Measurements from ENCODE around the gene GRPR. TPM values are rescaled to one million over a fixed set of nuclear protein-coding genes. Genes with fewer than 3 reads are reported as not detected.

GRPR gene
- total RNA-seq, 4 donors from 2014 or later: not detected

DNA sequence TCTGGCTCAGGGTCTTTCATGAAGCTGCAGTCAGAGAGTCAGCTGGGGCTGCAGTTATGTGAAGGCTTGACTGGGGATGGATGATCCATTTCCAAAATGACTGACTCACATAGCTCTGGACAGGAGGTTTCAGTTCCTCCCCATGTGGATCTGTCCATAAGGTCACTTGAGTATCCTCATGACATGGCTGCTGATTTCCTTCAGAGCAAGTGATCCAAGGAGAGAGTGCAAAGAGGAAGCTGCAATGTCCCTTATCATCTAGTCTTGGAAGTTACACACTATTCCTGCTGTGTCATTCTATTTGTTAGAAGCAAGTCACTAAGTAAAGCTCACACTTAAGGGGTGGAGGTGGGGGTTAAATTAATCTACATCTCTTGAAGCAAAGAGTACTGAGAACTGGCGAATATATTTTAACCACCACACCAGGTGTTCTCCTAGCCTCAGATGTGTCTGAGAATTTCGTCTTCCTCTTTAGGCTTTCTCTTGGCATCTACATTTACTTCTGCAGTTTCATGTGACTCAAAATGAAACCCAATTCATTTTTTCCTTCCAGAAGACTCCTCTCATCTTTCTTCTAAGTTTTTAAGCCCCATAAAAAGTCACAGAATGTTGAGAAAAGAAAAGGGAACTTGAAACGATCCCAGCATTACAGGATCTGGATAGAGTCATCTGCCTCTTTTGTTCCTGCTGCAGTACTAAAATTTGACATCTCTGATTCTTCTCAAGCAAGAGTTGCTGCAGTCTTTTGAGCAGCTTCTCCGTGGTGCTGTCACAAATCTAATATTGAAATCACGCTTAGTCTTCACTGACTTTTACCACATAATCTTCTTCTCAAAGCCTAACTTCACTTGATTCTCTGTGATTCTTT, 3.8 kb upstream of the GRPR start:
- no peaks in the 10 kb centered on the region for H3K4me1 ChIP-seq
- whole genome bisulfite sequencing: 70% methylated on average over 5 of the region's 5 CpGs
- TF ChIP-seq EP300 (IDR thresholded peaks at IDR 0.05) (no peak), POLR2AphosphoS5 (IDR thresholded peaks at IDR 0.05) (no peak), POLR2A (IDR thresholded peaks at IDR 0.05) (no peak)
- TF ChIP-seq, protein P1, sequence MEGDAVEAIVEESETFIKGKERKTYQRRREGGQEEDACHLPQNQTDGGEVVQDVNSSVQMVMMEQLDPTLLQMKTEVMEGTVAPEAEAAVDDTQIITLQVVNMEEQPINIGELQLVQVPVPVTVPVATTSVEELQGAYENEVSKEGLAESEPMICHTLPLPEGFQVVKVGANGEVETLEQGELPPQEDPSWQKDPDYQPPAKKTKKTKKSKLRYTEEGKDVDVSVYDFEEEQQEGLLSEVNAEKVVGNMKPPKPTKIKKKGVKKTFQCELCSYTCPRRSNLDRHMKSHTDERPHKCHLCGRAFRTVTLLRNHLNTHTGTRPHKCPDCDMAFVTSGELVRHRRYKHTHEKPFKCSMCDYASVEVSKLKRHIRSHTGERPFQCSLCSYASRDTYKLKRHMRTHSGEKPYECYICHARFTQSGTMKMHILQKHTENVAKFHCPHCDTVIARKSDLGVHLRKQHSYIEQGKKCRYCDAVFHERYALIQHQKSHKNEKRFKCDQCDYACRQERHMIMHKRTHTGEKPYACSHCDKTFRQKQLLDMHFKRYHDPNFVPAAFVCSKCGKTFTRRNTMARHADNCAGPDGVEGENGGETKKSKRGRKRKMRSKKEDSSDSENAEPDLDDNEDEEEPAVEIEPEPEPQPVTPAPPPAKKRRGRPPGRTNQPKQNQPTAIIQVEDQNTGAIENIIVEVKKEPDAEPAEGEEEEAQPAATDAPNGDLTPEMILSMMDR (IDR thresholded peaks at IDR 0.05): no peak

DNA sequence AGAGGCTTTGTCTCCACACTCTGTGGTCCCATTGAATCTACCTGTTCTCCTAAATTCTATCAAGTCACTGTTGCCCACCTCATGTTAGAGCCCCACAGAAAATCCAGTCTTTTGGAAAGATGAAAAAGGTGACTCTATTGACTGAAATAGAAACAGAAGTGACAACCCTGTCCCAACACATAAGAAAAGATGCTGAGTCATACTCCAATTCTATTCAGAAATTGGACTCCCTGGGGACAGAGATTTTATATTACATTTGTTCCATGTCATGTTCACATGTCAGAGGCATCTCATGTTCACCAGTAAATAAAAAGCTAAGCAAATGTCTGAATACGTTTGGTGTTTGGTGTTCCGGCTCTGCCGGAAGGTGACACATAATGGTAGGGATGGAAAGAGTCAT, 2.9 kb upstream of the GRPR start:
- Histone ChIP-seq H3K4me1 (no peaks in the 10 kb centered on the region), H3K27me3 (no peaks in the 10 kb centered on the region), H3K27ac (no peak overlapping the region), H3K9me3 (no peaks in the 10 kb centered on the region), H3K4me3 (no peak overlapping the region), H3K36me3 (no peaks in the 10 kb centered on the region)
- DNase-seq (ENCODE audit: low spot score in 2 of 2): no peak
- WGBS: 95% methylated on average over 3 of the region's 3 CpGs
- TF ChIP-seq EP300 (IDR thresholded peaks at IDR 0.05) (no peak), POLR2A (IDR thresholded peaks at IDR 0.05) (no peak), POLR2AphosphoS5 (IDR thresholded peaks at IDR 0.05) (no peak)
- TF ChIP-seq, protein P1 (IDR thresholded peaks at IDR 0.05): no peak

More for the DNA sequence above, 3.8 kb upstream of the GRPR start:
- DNase-seq (ENCODE audit: low spot score in 2 of 2): no peak
- H3K36me3 ChIP-seq: no peaks in the 10 kb centered on the region
- H3K27ac ChIP-seq: no peak overlapping the region
- no peaks in the 10 kb centered on the region for H3K9me3 ChIP-seq
- no peaks in the 10 kb centered on the region for H3K27me3 ChIP-seq
- no peak overlapping the region for H3K4me3 ChIP-seq

DNA sequence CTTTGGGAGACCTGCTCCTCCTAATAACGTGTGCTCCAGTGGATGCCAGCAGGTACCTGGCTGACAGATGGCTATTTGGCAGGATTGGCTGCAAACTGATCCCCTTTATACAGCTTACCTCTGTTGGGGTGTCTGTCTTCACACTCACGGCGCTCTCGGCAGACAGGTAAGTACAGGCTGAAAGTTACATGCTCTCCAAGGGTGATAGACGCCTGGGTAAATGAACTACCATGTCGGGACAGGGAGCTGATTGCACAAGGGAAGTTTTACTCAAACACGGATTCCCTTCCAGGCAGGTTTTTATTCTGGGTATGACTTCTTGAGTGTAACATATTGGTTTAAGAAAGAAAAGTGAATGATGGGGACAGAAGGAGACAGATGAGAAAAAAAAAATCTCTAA, 836 bp downstream of the GRPR start:
- Histone ChIP-seq H3K36me3 (no peaks in the 10 kb centered on the region), H3K4me1 (no peaks in the 10 kb centered on the region), H3K27ac (no peak overlapping the region), H3K4me3 (no peak overlapping the region), H3K9me3 (no peaks in the 10 kb centered on the region), H3K27me3 (no peaks in the 10 kb centered on the region)
- WGBS: 71% methylated on average over 7 of the region's 7 CpGs
- no peak for TF ChIP-seq EP300 (IDR thresholded peaks at IDR 0.05)
- TF ChIP-seq, protein P1 (IDR thresholded peaks at IDR 0.05): no peak
- TF ChIP-seq POLR2AphosphoS5 (IDR thresholded peaks at IDR 0.05): no peak
- no peak for DNase-seq (ENCODE audit: low spot score in 2 of 2)

DNA sequence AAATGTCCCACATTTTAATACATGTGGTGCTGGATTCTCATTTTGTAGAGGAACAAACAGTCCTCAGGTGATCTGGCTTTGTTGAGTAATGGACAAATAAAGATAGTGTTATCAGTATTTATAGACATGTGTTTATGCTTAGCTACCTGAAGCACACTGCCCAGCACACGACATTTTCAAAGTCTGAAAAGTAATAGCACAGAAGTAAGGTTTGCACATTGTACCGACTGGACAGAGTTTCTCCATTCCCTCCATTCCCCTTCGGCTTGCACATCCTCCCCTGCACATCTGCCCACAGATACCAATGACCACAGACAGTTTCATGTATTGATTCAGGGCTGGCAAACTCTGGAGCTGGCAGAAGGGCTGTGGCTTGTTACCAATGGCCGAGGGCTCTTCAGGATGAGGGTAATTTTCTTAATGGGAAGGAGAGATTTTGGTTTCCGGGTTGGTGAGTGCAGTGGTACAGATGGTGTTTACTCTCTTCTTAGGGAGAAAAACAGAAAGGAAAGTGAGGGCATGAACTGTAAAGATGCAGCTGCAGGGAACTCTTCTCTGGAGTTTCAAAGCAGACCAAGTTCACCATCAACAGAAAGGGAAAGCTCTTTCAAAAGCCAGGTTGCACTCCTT, 2.3 kb downstream of the GRPR start:
- Histone ChIP-seq H3K4me1 (no peaks in the 10 kb centered on the region), H3K9me3 (no peaks in the 10 kb centered on the region), H3K27ac (no peak overlapping the region), H3K4me3 (no peak overlapping the region), H3K27me3 (no peaks in the 10 kb centered on the region), H3K36me3 (no peaks in the 10 kb centered on the region)
- TF ChIP-seq EP300 (IDR thresholded peaks at IDR 0.05) (no peak), POLR2AphosphoS5 (IDR thresholded peaks at IDR 0.05) (no peak), POLR2A (IDR thresholded peaks at IDR 0.05) (no peak)
- TF ChIP-seq, protein P1 (IDR thresholded peaks at IDR 0.05): no peak
- no peak for DNase-seq (ENCODE audit: low spot score in 2 of 2)
- 69% methylated on average over 5 of the region's 5 CpGs for WGBS

DNA sequence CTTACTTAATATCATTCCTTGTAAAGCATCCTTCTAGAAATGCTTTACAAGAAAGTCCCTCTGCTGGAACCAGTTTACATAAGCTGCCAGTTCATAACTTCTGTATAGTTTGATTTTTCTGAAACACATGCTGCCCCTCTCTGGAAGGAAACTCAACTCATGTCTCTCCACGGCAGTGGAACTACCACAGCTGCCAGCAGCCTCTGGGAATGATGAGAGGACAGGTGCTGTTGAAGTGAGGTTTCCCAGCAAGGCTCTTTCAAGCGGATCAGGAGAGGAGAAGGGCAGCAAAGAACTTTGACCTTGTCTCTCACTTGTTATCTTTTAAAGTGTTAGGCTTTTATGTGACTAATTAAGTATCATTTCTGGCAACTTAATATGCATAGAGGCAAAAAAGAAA, 7.3 kb downstream of the GRPR start:
- 66% methylated on average over 2 of the region's 2 CpGs for WGBS
- no peaks in the 10 kb centered on the region for H3K9me3 ChIP-seq
- no peaks in the 10 kb centered on the region for H3K36me3 ChIP-seq
- no peak overlapping the region for H3K4me3 ChIP-seq
- no peak for DNase-seq (ENCODE audit: low spot score in 2 of 2)
- no peaks in the 10 kb centered on the region for H3K27me3 ChIP-seq
- H3K4me1 ChIP-seq: no peaks in the 10 kb centered on the region
- TF ChIP-seq POLR2AphosphoS5 (IDR thresholded peaks at IDR 0.05) (no peak), POLR2A (IDR thresholded peaks at IDR 0.05) (no peak), EP300 (IDR thresholded peaks at IDR 0.05) (no peak)
- TF ChIP-seq, protein P1 (IDR thresholded peaks at IDR 0.05): no peak
- no peak overlapping the region for H3K27ac ChIP-seq
